CD4-positive, alpha-beta T cell treated with Interferon gamma for 1 hour (primary cell): ENCODE measurements around the gene ARHGAP25.

ENCODE experiments used
- DNase-seq: peaks from one replicate; pipeline ENCODE4 v3.0.0-alpha.2; 2020

The ARHGAP25 gene

GRCh38 chr2:68745006-68745405 is 10.4 kb downstream of the ARHGAP25 start:
- DNase-seq: no peak

GRCh38 chr2:68746408-68746807 is 11.8 kb downstream of the ARHGAP25 start:
- DNase-seq: no peak

GRCh38 chr2:68747413-68747812 is 12.8 kb downstream of the ARHGAP25 start:
- no peak for DNase-seq

DNA sequence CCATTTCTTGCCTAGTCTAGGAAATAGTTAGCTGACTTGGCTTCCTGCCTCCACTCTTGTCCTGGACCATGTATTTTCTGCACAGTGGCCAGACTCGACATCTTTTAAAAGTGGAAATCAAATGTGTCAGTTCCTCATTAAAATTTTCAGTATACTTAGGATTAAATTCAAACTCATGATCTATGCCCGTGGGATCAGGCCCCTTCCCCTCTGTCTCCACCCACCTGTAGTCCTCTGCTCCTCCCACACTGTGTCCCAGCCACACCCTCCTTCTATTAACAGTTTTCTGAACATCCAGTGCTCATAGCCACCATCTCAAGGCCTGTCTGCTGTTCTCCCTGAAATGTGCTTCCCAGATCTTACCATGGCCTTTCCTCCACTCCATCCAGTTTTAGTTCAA is 13.3 kb downstream of the ARHGAP25 start:
- no peak for DNase-seq

DNA sequence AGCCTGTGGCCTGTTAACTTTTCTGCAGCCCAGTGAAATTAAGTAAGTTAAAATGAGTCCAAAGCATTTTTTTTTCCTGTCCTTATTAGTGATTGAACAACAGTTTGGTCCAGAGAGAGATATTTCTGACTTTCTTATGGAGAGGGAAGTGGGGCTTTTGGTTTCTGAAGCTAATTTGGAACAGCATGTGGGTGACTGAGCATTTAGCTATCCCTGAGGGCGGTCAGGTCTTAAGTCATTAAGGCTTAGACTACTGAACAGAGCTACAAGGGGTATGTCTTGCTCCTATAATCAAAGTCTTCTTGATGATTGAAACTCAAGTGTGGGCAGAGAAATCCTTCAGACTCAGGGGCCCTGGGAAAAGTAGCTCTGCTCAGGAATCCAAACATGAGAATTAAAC is 14.0 kb downstream of the ARHGAP25 start:
- no peak for DNase-seq

GRCh38 chr2:68749345-68749744 is 14.7 kb downstream of the ARHGAP25 start:
- DNase-seq: no peak

DNA sequence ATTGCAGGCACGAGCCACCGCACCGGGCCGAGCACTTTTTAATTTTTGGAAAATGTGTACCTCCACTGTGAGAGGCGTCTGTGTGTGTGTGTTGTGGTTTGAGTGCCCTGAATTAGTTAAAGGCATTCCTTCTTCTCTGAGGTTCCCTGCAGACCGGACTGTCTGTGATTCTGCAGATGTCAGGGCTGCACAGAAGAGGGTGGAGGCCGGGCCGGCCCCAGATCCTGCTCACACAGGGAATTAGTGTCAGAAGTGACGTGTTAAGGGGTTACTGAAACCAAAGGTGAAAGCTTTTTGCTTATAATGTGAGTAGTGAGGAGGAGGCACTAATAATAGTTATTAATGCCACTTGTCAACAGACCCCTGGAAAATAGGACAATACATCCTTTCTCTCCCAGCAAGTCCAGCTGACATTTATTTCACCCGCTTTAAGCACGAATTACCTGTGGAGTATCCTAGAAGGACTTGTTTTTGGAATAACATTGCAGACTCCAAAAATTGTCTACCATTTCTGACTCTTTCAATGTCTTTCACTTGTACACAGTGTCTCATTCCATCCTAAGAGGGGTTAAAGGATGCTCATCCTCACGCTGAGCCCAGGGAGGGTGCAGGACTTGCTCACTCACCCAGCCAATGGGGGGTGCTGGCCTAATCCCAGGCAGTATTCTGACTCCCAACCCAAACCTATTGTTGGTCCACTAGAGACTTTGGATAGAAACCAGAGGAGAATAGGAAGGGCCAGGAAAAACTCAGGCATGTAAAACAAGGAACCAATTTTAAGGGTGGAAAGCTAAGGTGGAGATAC is 16.2 kb downstream of the ARHGAP25 start:
- no peak for DNase-seq

DNA sequence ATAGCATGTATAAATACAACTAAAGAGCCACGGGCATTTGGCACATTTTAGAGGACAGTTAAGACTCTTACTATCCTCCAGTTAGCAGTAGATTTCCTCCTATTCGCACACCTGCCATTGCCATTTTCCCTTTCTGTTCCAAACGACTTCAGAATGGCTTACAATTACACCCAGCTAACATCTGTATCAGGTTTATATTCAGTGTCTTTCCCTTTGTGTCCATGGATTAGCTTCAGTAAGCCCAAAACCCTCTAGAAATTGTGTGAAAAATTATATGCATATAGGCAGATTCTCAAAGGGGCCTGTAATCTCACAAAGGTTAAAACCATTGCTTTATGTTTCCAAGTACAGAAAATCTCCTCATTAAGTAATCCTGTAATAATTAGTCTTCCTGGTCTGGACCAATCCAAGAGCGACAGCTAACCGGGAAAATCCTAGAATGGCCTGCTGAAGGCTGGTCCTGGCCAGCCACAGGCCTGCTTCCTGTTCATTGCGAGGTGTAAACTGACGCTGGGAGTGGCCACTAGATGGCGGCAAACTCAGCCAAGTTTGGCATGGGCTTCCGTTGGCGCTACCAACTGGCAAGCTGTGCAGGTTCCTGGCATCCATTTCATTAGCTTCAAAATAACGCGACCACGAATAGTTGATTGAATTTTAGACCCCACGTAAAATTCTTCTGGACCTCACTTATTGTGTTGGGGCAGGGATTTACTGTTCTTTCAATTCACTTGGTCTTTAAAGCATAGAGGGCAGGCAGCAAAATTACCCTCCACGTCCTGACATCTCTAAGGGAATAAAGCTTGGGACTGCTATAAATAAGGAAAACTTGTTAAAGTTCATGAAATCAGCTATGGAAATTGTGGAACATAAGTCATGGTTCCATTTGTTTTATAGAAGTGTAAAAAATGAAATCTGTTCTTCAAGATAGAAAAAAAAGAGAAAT is 17.1 kb downstream of the ARHGAP25 start:
- peak; percentile 86 for DNase-seq

DNA sequence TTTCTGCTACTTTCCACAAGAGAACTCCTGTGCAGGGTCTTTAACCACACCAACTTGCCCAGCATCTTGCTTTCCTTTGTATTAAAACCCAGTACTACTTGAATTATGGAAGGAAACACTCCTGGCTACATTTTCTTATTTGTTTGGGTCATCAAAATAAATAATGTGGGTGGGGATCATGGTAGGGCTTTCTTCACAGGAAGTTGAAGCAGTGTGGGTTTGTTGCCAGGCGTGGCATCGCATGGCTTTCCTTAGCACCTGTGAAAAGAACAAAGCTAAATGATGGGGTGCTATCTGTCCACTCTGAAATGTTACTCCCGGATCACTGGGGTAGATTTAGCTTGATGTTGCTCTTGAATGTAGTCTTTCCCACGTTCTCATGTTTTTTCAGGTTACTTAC is 18.7 kb downstream of the ARHGAP25 start:
- DNase-seq: no peak

DNA sequence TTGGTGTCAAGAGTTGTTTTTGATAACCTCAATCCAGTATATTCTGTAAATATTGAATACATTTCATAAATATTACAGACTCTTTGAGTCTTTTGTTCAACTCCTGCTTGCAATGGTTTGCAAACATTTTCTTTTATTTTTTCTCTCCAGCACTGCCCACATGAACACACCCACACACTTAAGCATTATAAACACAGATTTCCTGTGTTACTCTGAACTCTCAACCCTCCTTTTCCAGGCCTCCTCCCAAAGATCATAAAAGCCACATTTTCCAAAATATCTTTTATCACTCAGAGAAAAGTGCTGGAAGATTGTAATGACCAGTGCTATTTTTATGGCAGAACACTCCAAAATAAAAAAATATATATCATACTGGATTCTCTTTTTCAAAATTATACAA is 20.5 kb downstream of the ARHGAP25 start:
- no peak for DNase-seq

- DNase-seq: no peak
Measured at GRCh38 chr2:68756178-68756577, 21.6 kb downstream of the ARHGAP25 start.

GRCh38 chr2:68757081-68757480 is 22.5 kb downstream of the ARHGAP25 start:
- no peak for DNase-seq

DNA sequence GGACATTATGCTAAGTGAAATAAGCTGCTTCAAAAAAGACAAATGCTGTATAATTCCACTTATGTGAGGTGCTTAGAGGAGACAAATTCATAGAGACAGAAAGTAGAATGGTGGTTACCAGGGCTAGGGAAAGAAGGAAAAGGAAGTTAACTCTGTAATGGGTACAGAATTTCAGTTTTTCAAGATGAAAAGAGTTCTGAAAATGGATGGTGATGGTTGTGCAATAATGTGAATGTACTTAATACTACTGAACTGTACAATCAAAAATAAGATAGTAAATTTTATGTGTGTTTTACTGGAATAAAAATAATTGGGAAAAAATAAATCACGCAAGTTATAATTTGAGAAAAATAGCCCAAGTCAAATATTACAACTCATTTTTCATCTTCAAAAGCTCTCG is 27.5 kb downstream of the ARHGAP25 start:
- DNase-seq: no peak

DNA sequence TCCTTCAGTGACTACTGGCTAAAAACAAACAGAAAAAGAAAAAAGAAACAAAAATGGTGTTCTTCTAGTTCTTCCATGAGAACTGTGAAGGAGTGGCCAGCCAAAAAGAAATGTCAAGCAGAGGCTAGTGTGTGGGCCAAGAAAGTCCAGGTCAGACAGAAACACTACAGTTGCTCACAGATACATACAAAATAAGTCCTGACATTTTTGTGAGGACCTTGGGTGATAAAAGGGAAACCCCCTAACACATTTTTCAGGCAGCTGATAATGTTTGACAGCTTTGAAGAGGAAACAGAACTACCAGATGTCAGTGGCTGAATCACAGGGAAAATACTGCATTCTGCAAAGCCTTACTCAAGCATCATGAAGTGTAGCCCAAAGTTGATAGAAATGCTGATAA is 28.1 kb downstream of the ARHGAP25 start:
- no peak for DNase-seq

GRCh38 chr2:68764041-68764805 is 29.6 kb downstream of the ARHGAP25 start:
- no peak for DNase-seq

DNA sequence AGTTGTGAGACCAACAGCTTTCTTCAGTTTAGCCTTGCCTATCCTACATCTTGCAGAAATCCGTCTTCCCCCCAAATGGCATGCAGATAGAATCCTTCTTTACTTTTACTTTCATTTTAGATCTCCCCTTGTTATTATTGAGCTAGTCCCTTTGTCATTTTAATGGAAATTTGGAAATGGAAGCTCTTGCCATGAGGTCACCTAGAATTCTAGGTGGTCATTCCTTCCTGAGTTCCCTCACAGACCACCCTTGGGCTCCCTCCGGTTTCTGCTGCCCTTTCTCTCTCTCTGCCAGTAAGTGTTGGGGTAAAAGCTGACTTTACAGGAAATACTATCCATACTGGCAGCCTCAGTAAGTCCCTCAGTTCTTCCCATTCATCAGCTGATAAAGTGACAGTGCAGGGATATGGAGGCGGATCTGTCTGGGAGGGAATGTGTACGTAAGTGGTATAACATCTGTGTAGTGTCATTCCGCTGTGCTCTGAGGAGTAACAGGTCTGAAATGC is 30.2 kb downstream of the ARHGAP25 start:
- DNase-seq: no peak

GRCh38 chr2:68765739-68766375 is 31.2 kb downstream of the ARHGAP25 start:
- DNase-seq: no peak

DNA sequence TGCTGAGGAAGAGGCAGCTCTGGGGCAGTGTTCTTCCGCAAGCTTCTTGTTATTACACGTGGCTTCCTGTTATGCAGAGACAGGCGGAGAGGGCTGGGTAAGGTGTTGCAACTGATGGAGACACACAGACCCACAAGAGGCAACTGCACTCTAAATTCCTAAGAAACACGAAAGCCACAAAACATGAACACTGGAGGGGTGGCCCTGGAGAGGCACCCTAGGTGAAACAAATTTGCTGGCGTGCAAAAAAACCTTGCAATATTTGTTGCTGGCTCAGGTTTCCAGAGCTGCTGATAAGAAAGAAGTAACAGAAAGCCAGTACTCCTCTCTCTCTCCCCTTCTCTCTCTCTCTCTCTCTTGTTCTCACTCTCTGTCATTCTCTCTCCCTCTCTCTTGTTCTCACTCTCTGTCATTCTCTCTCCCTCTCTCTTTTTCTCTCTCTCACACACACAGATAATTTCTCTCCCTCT is 31.8 kb downstream of the ARHGAP25 start:
- peak; percentile 76 for DNase-seq

DNA sequence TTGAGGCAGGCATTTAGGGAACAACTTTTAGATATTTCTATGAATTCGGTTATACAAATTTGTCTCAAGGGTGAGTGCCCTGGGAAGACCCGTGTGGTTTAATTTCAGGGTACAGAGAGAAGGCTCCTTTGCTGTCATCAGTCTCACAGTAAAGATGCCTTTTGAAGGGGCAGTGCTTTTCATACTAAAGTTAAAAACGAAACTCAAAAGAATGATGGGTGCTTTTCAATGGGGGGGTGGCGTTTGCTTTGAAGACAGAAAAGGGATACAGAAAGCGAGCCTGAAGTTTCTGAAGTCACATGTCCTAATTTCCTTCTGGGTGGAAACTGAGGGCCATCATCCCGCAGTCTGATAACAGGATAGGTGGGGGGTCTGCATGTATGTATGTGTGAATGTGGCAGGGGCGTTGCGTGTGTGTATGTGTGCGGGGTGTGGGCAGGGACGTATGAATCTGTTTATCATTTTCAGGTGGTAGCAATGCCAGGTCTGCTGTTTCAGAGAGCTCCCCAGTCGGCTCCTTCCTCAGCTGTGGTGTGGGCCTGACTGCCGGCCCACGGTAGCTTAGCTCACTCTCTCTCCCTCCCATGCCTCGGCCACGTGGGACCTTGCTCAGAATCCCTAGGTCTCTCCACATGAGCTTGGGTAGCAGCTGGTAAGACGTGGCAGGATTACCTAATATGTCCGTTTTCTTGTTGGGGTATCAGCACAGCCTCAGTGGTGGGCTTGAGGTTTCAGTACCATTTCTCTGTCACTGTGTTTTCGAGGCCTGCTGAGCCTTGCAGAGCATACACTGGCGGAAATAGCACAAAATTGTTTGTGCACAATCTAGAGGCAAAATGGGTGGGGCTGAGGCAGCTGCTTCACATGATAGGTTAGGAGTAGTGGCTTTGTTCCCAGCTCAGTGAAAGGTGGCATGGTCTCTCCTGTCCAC is 32.7 kb downstream of the ARHGAP25 start:
- DNase-seq: peak; percentile 40

DNA sequence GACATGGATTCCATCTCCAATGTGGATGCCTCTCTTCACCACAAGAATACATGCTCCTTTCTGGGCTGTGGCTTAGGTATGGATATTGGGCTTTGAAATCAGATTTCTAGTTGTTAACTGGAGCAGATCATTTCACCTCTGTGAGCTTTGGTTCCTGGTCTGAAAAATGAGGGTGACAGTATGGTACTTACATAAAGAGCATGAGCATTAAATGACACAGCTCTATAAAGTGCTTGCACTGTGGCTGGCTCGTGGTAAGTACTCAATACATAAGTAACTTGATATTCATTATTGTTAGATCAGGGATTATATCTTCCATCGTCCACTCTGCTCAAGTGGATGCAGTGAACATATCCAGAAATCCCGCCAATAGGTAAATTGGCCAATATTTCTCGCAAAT is 33.4 kb downstream of the ARHGAP25 start:
- no peak for DNase-seq

DNA sequence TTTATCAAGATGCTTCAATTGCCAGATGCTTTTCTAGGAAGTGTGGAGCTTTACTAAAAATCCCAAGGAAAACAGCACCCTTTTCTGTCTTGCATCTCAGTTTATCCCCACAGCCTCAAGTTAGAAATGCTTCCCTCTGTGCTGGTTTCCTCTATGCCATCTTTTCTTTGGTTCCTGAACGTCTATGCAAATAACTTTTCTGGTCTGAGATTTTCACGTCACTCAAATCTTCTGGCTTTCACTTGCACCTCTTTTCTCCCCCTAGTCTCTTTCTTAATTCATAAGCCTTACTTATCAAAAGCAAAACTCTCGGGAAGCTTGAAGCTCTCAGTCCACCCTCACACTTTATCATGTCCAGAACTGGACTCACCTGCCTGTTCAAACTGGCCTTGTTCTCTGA is 33.9 kb downstream of the ARHGAP25 start:
- no peak for DNase-seq
